ENCODE measurements around the gene KLK4. TPM values are rescaled to one million over a fixed set of nuclear protein-coding genes. Genes with fewer than 3 reads are reported as not detected.

Gene KLK4
- total RNA-seq, 1 donor from 2014 or later: not detected

GRCh38 chr19:50877338-50877737, 33.9 kb downstream of the KLK4 start:
- no peaks in the 10 kb centered on the region for H3K4me1 Mint-ChIP-seq
- no peak for TF ChIP-seq CTCF (conservative IDR thresholded peaks at IDR 0.05)
- peaks cover 44% of the 10 kb centered on the region for H3K27me3 Mint-ChIP-seq (ENCODE audit: low read depth)
- no peak overlapping the region for H3K27ac Mint-ChIP-seq (ENCODE audit: unreplicated experiment)
- H3K4me3 Mint-ChIP-seq: no peak overlapping the region
- H3K36me3 Mint-ChIP-seq (ENCODE audit: low read depth): no peaks in the 10 kb centered on the region
- no peak for DNase-seq (ENCODE audit: low read depth, low spot score)
- no peaks in the 10 kb centered on the region for H3K9me3 Mint-ChIP-seq

GRCh38 chr19:50876456-50876855, 34.7 kb downstream of the KLK4 start:
- H3K9me3 Mint-ChIP-seq: no peaks in the 10 kb centered on the region
- H3K36me3 Mint-ChIP-seq (ENCODE audit: low read depth): no peaks in the 10 kb centered on the region
- TF ChIP-seq CTCF (conservative IDR thresholded peaks at IDR 0.05): no peak
- no peak overlapping the region for H3K27ac Mint-ChIP-seq (ENCODE audit: unreplicated experiment)
- peaks cover 37% of the 10 kb centered on the region for H3K27me3 Mint-ChIP-seq (ENCODE audit: low read depth)
- DNase-seq (ENCODE audit: low read depth, low spot score): no peak
- no peak overlapping the region for H3K4me3 Mint-ChIP-seq
- no peaks in the 10 kb centered on the region for H3K4me1 Mint-ChIP-seq

GRCh38 chr19:50875795-50876422, 35.3 kb downstream of the KLK4 start:
- no peak for TF ChIP-seq CTCF (conservative IDR thresholded peaks at IDR 0.05)
- H3K27me3 Mint-ChIP-seq (ENCODE audit: low read depth): peaks cover 39% of the 10 kb centered on the region
- H3K4me1 Mint-ChIP-seq: no peaks in the 10 kb centered on the region
- H3K9me3 Mint-ChIP-seq: no peaks in the 10 kb centered on the region
- H3K4me3 Mint-ChIP-seq: no peak overlapping the region
- no peak overlapping the region for H3K27ac Mint-ChIP-seq (ENCODE audit: unreplicated experiment)
- DNase-seq (ENCODE audit: low read depth, low spot score): no peak
- no peaks in the 10 kb centered on the region for H3K36me3 Mint-ChIP-seq (ENCODE audit: low read depth)

DNA sequence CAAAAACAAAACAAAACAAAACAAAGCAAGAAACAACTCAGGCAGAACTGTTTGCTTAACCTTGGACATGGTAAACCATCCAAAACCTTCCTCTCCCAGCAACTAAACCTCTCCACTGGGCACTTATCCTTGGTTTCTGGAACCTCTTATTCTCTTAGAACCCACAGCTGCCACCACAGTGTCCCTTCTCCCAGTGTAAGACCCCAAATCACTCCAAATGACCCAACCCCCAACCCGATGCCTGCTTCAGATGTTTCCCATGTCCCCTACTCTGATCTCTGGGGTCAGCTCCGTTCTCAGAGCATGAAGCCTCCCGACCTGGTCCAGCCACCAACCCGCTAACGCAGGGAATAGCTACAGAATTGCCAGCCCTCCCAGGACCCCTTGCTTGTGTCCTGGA, 37.0 kb downstream of the KLK4 start:
- H3K27me3 Mint-ChIP-seq (ENCODE audit: low read depth): peaks cover 39% of the 10 kb centered on the region
- no peaks in the 10 kb centered on the region for H3K9me3 Mint-ChIP-seq
- no peak overlapping the region for H3K4me3 Mint-ChIP-seq
- no peak for TF ChIP-seq CTCF (conservative IDR thresholded peaks at IDR 0.05)
- H3K36me3 Mint-ChIP-seq (ENCODE audit: low read depth): no peaks in the 10 kb centered on the region
- H3K4me1 Mint-ChIP-seq: no peaks in the 10 kb centered on the region
- H3K27ac Mint-ChIP-seq (ENCODE audit: unreplicated experiment): no peak overlapping the region
- no peak for DNase-seq (ENCODE audit: low read depth, low spot score)

GRCh38 chr19:50873056-50873455, 38.1 kb downstream of the KLK4 start, which contains the start of gene KLK2:
Gene KLK2 (plus strand): TSS chr19:50873439. CDS start chr19:50873474, 35 bp downstream.
- DNase-seq (ENCODE audit: low read depth, low spot score): no peak
- no peak for TF ChIP-seq CTCF (conservative IDR thresholded peaks at IDR 0.05)
- no peaks in the 10 kb centered on the region for H3K9me3 Mint-ChIP-seq
- no peak within 1 kb of the TSS for H3K27ac Mint-ChIP-seq (ENCODE audit: unreplicated experiment)
- H3K27me3 Mint-ChIP-seq (ENCODE audit: low read depth): peaks cover 39% of the 10 kb centered on the region
- H3K36me3 Mint-ChIP-seq (ENCODE audit: low read depth): no peaks in the 10 kb centered on the region
- H3K4me3 Mint-ChIP-seq: no peak within 1 kb of the TSS
- no peaks in the 10 kb centered on the region for H3K4me1 Mint-ChIP-seq

All from neural crest cell (in vitro differentiated cells).